Stimulated activated CD4-positive, alpha-beta T cell treated with anti-CD3 and anti-CD28 coated beads, Interleukin-12 subunit alpha, Interleukin-12 subunit beta, amount 100 ng/mL, for 24 hours (primary cell): ENCODE measurements around the gene YBX3.
"Not testable (repeated sequence)": the region's sequence is repeated elsewhere in the genome, so short reads cannot be mapped to it uniquely, and the experiment has no call there.

Experiments
- DNase-seq, 2 experiments: peaks; one replicate each; pipeline ENCODE4 v3.0.0-alpha.2; 2020; ENCODE audit warnings: low read depth in 2 of 2

The YBX3 gene

GRCh38 chr12:10722905-10723746 lies at the start of gene YBX3:
TSS of gene YBX3 (minus strand) at chr12:10723323. CDS start at chr12:10723111, 212 bp downstream.
- DNase-seq: peak; percentile 17 to 58

- no peak for DNase-seq
These were observed 48.1 kb upstream of the YBX3 start for GRCh38 chr12:10771132-10771733.

GRCh38 chr12:10759657-10760056 lies 36.5 kb upstream of the YBX3 start:
- DNase-seq: no peak

- no peak for DNase-seq
These were observed 33.1 kb upstream of the YBX3 start for GRCh38 chr12:10756194-10756593.

- no peak for DNase-seq
These were observed 29.9 kb upstream of the YBX3 start for GRCh38 chr12:10753059-10753458.

GRCh38 chr12:10750385-10750727 lies 27.2 kb upstream of the YBX3 start:
- no peak for DNase-seq

GRCh38 chr12:10749700-10750384 lies 26.7 kb upstream of the YBX3 start:
- peak; percentile 44 to 56 for DNase-seq

- no peak for DNase-seq
These were observed 24.6 kb upstream of the YBX3 start for GRCh38 chr12:10747730-10748129.

- not testable (repeated sequence) for DNase-seq
These were observed 20.3 kb upstream of the YBX3 start for GRCh38 chr12:10743420-10743819.

- DNase-seq: no peak
These were observed 18.7 kb upstream of the YBX3 start for GRCh38 chr12:10741845-10742244.

GRCh38 chr12:10740182-10740581 lies 17.1 kb upstream of the YBX3 start:
- no peak for DNase-seq

- DNase-seq: no peak
These were observed 16.3 kb upstream of the YBX3 start for GRCh38 chr12:10739157-10740118.

GRCh38 chr12:10737249-10737648 lies 14.1 kb upstream of the YBX3 start:
- DNase-seq: no peak

GRCh38 chr12:10736463-10736862 lies 13.3 kb upstream of the YBX3 start:
- no peak for DNase-seq

- DNase-seq: no peak
These were observed 12.3 kb upstream of the YBX3 start for GRCh38 chr12:10735428-10735827.

- DNase-seq: no peak
These were observed 9.4 kb upstream of the YBX3 start for GRCh38 chr12:10732549-10732948.

GRCh38 chr12:10732066-10732465 lies 8.9 kb upstream of the YBX3 start:
- no peak for DNase-seq

GRCh38 chr12:10730559-10730958 lies 7.4 kb upstream of the YBX3 start:
- DNase-seq: no peak

- no peak for DNase-seq
These were observed 5.0 kb upstream of the YBX3 start for GRCh38 chr12:10728091-10728490.

GRCh38 chr12:10726945-10727344 lies 3.8 kb upstream of the YBX3 start:
- no peak for DNase-seq

GRCh38 chr12:10725003-10725402 lies 1.9 kb upstream of the YBX3 start:
- no peak for DNase-seq

GRCh38 chr12:10722502-10722904 lies 620 bp downstream of the YBX3 start:
- DNase-seq: peak; percentile 23 to 41
